Fibroblast of skin of right biceps (primary cell): ENCODE results near the gene HIBCH.
A peak's percentile ranks its signal among the peaks of the same experiment; 100 is the strongest.
"Not testable (repeated sequence)": the region's sequence is repeated elsewhere in the genome, so short reads cannot be mapped to it uniquely, and the experiment has no call there.

Source experiments
- DNase-seq: peaks from one replicate; pipeline ENCODE4 v3.0.0-alpha.2; 2013

Gene HIBCH

GRCh38 chr2:190342611-190343010 lies 23.0 kb upstream of the HIBCH start:
- DNase-seq: no peak

GRCh38 chr2:190340369-190340768 lies 20.7 kb upstream of the HIBCH start:
- no peak for DNase-seq

DNA sequence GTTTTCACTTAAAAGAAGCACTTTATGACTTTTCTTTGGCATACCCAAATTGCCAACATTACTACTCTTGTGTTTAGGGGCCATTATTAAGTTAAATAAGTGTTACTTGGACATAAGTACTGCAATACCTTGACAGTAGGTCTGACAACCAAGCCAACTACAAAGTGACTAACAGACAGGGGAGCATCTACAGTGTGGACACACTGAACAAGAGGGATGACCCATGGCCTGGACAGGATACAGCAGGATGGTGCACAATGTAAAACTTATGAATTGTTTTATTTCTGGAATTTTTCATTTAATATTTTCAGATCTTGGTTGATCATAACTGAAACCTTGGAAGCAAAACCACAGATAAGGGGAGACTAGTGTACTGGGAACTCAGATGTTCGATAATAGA lies 19.8 kb upstream of the HIBCH start:
- no peak for DNase-seq

GRCh38 chr2:190338453-190338852 lies 18.8 kb upstream of the HIBCH start:
- no peak for DNase-seq

GRCh38 chr2:190336420-190336819 lies 16.8 kb upstream of the HIBCH start:
- no peak for DNase-seq

GRCh38 chr2:190335584-190335983 lies 16.0 kb upstream of the HIBCH start:
- DNase-seq: not testable (repeated sequence)

- DNase-seq: no peak
Measured at GRCh38 chr2:190335225-190335559, 15.6 kb upstream of the HIBCH start.

- DNase-seq: no peak
Measured at GRCh38 chr2:190334479-190335224, 15.0 kb upstream of the HIBCH start.

DNA sequence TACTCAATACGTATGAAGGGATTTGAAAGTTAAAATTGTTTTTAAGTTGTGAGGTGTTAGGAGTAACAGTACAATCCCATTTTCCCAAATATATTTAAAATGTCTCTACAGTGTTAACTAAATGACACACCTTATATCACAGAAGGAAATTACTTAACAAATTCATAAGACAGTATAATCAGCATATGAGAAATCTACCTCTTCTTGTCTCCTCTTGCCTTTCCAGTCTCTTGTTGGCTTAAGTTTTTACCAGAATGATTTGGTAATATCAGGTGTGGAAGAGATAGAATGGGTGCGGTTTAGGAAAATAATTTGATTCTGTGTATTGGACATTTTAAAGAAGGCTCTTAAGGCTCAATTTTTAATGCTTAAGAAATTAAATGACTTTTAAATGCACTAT lies 14.3 kb upstream of the HIBCH start:
- DNase-seq: no peak

DNA sequence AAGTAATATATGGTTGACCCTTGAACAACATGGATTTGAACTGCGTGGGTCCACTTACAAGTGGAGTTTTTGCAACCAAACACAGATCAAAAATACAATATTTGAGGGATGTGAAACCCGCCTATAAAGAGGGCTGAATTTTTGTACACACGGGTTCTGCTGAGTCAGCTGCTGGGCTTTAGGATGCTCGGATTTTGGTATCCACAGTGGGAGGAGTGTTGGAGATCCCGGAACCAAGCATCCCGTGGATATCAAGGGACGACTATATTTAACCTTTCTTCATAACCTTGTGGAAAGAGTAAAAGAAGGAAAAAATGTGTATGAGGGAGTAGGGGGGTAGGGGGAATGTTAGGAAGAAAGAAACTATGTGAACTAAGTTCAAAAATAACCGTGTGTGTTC lies 13.8 kb upstream of the HIBCH start:
- DNase-seq: no peak

GRCh38 chr2:190328573-190329147 lies 9.0 kb upstream of the HIBCH start:
- DNase-seq: no peak

DNA sequence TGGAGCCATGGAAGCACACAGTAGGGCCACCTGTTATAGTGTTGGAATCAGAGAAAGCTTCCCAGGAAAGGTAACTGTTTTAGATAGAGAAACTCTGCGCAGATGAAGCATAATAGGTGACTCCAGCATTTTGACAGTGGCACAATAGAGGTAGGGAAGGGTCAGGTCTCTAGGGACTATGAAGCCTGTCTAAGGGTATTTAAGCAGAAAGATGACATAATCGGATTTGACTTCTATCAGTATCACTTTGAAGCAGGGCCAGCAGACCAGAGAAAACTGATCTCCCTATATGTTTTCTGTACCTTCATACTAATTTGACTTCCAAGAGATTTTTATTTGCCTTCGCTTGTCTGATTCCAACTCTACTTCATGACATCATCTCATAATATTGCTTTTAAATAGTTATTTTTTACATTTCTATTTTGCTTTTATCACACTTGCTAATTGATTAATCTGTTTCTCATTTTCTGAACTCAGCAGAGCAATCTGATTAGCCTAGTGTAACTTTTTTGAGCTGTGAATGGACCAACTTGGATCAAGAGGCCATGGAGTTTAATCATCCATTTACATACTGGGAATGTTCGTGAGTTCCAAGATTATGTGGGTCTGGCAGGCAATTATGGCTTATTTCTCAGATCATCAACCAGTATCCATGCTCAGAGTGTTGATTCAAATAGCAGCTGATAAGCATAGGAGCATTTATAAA lies 8.4 kb upstream of the HIBCH start:
- DNase-seq: no peak

DNA sequence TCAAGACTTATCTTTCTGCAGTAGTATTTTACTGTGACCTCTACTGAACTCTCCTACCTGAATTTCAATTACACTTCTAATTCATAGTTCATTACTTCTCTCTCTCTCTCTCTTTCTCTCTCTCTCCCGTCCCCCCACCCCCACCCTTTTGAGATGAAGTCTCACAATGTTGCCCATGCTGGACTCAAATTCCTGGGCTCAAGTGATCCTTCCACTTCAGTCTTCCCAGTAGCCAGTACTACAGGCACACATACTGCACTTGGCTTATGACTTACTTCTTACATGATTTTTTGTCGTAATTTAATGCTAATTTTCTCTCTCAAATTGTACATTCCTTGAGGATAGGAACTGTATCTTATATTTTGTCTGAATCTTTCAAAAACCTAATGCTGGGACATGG lies 6.0 kb upstream of the HIBCH start:
- DNase-seq: no peak

DNA sequence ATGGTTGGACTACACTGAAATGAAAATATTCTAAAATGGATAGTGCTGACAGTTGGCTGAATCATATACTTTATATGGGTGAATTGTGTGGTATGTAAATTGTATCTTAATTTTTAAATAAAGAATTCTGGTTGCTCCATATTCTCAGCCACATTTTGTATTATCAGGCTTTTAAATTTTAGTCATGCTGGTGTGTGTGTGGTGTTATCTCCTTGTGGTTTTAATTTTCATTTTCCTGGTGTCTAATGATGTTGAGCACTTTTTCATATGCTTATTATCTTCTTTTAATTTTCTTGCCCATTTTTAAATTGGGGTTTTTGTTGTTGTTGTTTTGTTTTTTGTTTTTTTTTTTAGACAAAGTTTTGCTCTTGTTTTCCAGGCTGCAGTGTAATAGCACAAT lies 3.8 kb upstream of the HIBCH start:
- DNase-seq: peak; percentile 1

GRCh38 chr2:190320696-190321095 lies 1.1 kb upstream of the HIBCH start:
- DNase-seq: no peak

GRCh38 chr2:190318931-190319554 lies 583 bp downstream of the HIBCH start:
- no peak for DNase-seq

GRCh38 chr2:190318514-190318913 lies 1.1 kb downstream of the HIBCH start:
- DNase-seq: no peak

DNA sequence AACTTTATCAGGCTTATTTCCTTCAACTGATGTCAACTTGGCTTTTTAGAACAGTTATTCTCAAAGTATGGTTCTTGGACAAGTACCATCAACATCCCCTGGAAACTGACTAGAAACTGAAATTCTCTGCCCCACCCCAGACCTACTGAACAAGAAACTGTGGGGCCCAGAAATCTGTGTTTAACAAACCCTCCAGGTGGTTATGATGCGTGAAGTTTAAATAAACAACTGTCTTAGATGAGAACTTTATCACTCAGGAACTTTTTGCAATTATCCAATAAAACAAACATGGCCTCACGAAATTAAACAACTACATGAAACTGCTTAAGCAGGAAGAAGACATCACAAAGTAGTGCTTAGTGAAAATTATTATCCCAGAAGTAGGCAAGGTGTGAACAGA lies 4.4 kb downstream of the HIBCH start:
- no peak for DNase-seq

GRCh38 chr2:190313880-190314279 lies 5.7 kb downstream of the HIBCH start:
- no peak for DNase-seq

- not testable (repeated sequence) for DNase-seq
Measured at GRCh38 chr2:190312635-190313025, 7.0 kb downstream of the HIBCH start.

DNA sequence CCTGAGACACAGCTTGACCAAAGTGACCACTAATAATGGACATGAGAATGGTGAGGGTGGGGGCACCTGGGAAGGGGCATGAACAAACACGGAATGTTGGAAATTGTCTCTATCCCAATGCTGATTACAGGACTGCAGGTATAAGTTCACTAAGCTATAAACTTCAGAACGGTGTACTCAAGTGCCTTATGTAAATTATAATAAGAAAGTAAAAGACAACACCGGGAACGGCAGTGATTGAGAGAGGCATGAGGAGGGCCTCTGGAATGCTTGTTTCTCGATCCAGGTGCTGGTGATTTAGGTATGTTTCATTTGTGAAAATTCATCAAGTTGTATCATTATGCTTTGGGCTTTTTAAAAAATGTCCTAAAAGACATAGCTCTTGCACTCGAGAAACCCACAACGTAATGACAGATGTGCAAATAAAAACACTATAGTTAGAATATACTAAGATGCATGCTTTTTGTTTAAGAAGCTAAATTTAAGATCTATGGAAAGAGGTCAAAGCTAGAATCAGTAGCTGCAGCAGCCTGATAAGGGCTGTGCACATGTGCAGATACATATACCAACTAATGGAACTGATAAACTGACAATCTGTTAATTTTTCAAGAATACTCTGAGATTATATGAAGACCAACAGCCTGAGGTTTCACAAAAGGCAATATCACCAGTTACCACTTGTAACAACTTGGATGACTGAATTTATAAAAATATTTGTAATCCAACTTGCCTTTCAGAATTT lies 7.6 kb downstream of the HIBCH start:
- no peak for DNase-seq

DNA sequence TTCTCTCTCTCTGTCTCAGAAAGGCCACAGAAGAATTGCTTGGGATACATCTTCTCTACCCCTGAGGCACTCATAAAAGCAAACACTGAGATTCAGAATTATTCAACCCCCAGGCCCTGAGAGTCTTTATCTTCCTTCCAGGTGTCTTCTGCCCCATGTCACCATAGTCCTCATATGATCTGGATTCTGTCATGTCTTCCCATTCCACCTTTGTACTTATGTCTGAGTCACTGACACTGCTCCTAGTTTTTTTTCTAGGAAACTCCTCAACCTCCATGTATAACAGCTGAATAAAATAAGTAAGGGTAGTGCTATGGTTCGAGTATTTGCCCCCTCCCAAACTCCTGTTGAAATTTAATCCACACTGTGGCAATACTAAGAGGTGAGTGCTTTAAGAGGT lies 11.6 kb downstream of the HIBCH start:
- no peak for DNase-seq

DNA sequence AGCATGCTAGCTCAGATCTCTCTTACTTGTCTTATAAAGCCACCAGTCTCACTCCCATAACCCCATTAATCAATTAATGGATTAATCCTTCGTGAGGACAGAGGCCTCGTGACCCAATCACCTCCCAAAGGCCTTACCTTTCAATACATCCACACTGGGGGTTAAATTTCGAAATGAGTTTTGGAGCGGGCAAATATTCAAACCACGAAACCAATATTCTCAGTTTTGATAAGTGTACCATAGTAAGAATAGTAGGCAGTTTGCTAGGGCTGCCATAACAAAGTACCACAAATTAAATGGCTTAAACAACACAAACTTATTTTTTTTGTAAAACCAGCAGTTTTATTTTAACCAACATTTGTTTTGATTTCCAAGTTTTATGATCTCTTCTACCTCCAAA lies 15.2 kb downstream of the HIBCH start:
- no peak for DNase-seq
